Measurements from ENCODE around the gene ERC1. TPM values are rescaled to one million over a fixed set of nuclear protein-coding genes. Genes with fewer than 3 reads are reported as not detected.

The ERC1 gene
- total RNA-seq, 1 experiment from 2014 or later, result 39.4 TPM

- CTCF ChIA-PET, result no interaction called here
- no TSS peak for BruUV-seq (replicated peaks)
- Mint-ChIP-seq H3K9me3 (ENCODE audit: low read depth, unreplicated experiment) (no peaks in the 10 kb centered on the region), H3K4me3 (ENCODE audit: low read depth, unreplicated experiment) (no peak overlapping the region), H3K36me3 (ENCODE audit: insufficient read depth, unreplicated experiment) (no peaks in the 10 kb centered on the region), H3K27ac (ENCODE audit: unreplicated experiment) (no peak overlapping the region), H3K27me3 (ENCODE audit: unreplicated experiment) (peaks cover 32% of the 10 kb centered on the region), H3K4me1 (ENCODE audit: low read depth, unreplicated experiment) (no peaks in the 10 kb centered on the region)
- intact Hi-C loops (cut with micrococcal nuclease; ENCODE audit: unreplicated experiment), result no loop called here
- no peak for TF ChIP-seq CTCF (IDR thresholded peaks at IDR 0.05; ENCODE audit: unreplicated experiment)
- no peak for DNase-seq
These were observed 519.2 kb downstream of the ERC1 start for GRCh38 chr12:1510056-1510812.

GRCh38 chr12:1515010-1515409 lies 524.0 kb downstream of the ERC1 start:
- no peak overlapping the region for H3K27ac Mint-ChIP-seq (ENCODE audit: unreplicated experiment)
- BruUV-seq (replicated peaks), result no TSS peak
- CTCF ChIA-PET, result no interaction called here
- no peak overlapping the region for H3K4me3 Mint-ChIP-seq (ENCODE audit: low read depth, unreplicated experiment)
- no peak for DNase-seq
- intact Hi-C loops (cut with micrococcal nuclease; ENCODE audit: unreplicated experiment), result no loop called here
- peaks cover 12% of the 10 kb centered on the region for H3K36me3 Mint-ChIP-seq (ENCODE audit: insufficient read depth, unreplicated experiment)
- peaks cover 20% of the 10 kb centered on the region for H3K4me1 Mint-ChIP-seq (ENCODE audit: low read depth, unreplicated experiment)
- no peaks in the 10 kb centered on the region for H3K9me3 Mint-ChIP-seq (ENCODE audit: low read depth, unreplicated experiment)
- peaks cover 48% of the 10 kb centered on the region for H3K27me3 Mint-ChIP-seq (ENCODE audit: unreplicated experiment)
- TF ChIP-seq CTCF (IDR thresholded peaks at IDR 0.05; ENCODE audit: unreplicated experiment), result no peak

- BruUV-seq (replicated peaks), result no TSS peak
- intact Hi-C loops (cut with micrococcal nuclease; ENCODE audit: unreplicated experiment), result no loop called here
- H3K27ac Mint-ChIP-seq (ENCODE audit: unreplicated experiment), result no peak overlapping the region
These were observed 524.4 kb downstream of the ERC1 start for GRCh38 chr12:1515428-1515827.

GRCh38 chr12:1517007-1517406 lies 526.0 kb downstream of the ERC1 start:
- intact Hi-C loops (cut with micrococcal nuclease; ENCODE audit: unreplicated experiment), result no loop called here
- Mint-ChIP-seq H3K4me3 (ENCODE audit: low read depth, unreplicated experiment) (no peak overlapping the region), H3K27me3 (ENCODE audit: unreplicated experiment) (peaks cover 34% of the 10 kb centered on the region), H3K27ac (ENCODE audit: unreplicated experiment) (no peak overlapping the region), H3K36me3 (ENCODE audit: insufficient read depth, unreplicated experiment) (peaks cover 12% of the 10 kb centered on the region), H3K9me3 (ENCODE audit: low read depth, unreplicated experiment) (no peaks in the 10 kb centered on the region), H3K4me1 (ENCODE audit: low read depth, unreplicated experiment) (peaks cover 20% of the 10 kb centered on the region)
- no peak for TF ChIP-seq CTCF (IDR thresholded peaks at IDR 0.05; ENCODE audit: unreplicated experiment)
- BruUV-seq (replicated peaks), result no TSS peak
- DNase-seq, result no peak
- CTCF ChIA-PET, result interaction anchor here (1.2 kb wide), 1 partner anchor 399 kb away, joined by 5 read pairs; no protein-coding TSS in a partner anchor

More at GRCh38 chr12:1515428-1515827, 524.4 kb downstream of the ERC1 start:
- Mint-ChIP-seq H3K4me3 (ENCODE audit: low read depth, unreplicated experiment) (no peak overlapping the region), H3K9me3 (ENCODE audit: low read depth, unreplicated experiment) (no peaks in the 10 kb centered on the region), H3K36me3 (ENCODE audit: insufficient read depth, unreplicated experiment) (peaks cover 12% of the 10 kb centered on the region), H3K27me3 (ENCODE audit: unreplicated experiment) (peaks cover 44% of the 10 kb centered on the region), H3K4me1 (ENCODE audit: low read depth, unreplicated experiment) (peaks cover 20% of the 10 kb centered on the region)
- no peak for DNase-seq
- no peak for TF ChIP-seq CTCF (IDR thresholded peaks at IDR 0.05; ENCODE audit: unreplicated experiment)
- CTCF ChIA-PET, result no interaction called here
